ENCODE results near the gene GJA5. TPM values are rescaled to one million over a fixed set of nuclear protein-coding genes. Genes with fewer than 3 reads are reported as not detected.

GJA5 gene
- total RNA-seq, 2 experiments from 2014 or later: not detected

DNA sequence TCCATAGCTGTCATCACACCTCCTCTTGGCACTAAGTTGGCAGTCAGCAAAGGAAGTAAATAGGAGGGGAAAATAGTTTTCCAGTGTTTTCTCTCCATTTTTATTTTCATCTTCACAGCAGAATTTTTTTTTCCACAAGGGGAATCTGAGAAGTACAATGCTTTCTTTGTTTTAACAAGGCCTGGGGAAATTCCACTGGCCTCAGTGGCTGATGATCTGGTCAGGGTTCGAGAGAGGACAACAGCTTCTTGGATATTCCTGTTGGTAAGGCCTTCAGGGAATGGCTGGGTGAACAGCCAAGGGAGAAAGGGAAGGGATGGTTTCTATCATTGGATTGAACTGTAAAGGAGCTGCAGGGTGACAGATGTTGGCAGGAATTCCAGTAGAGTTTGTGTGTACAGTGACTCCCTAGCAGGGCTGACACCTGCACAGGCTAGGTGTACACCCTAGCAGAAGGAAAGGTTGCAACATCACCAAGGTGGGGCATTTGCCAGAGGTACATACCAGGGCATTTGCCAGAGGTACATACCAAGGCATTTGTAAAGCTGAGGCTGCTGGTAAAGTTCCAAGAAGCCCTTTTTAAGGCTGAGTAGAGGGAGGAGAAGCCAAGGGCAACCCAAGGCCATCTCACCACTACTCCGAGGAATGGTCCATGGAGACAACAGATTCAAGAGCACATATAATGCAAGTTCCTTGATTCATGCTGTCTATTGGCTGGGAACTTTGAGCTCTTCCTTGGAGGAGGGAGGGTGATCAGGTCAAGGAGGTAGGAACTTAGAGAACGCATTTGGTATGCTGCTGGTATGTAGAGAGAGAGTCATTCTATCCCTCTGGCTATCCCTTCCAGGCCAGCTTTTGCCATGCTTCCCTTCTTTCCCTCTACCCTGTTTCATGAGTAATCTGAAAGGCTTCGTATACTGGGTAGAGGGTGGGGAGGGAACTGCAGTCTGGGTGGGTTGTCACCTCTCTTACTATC is 3.1 kb downstream of the GJA5 start:
- H3K27ac Mint-ChIP-seq: no peak overlapping the region
- H3K4me3 Mint-ChIP-seq: no peak overlapping the region
- ChIA-PET CTCF (no interaction called here), POLR2A (no interaction called here)
- peaks cover 17% of the 10 kb centered on the region for H3K4me1 Mint-ChIP-seq (ENCODE audit: low read depth)
- DNase-seq (no peak), ATAC-seq (no peak)
- peaks cover 6% of the 10 kb centered on the region for H3K27me3 Mint-ChIP-seq (ENCODE audit: low read depth)
- H3K36me3 Mint-ChIP-seq (ENCODE audit: low read depth): no peaks in the 10 kb centered on the region
- no peaks in the 10 kb centered on the region for H3K9me3 Mint-ChIP-seq (ENCODE audit: insufficient read depth)

DNA sequence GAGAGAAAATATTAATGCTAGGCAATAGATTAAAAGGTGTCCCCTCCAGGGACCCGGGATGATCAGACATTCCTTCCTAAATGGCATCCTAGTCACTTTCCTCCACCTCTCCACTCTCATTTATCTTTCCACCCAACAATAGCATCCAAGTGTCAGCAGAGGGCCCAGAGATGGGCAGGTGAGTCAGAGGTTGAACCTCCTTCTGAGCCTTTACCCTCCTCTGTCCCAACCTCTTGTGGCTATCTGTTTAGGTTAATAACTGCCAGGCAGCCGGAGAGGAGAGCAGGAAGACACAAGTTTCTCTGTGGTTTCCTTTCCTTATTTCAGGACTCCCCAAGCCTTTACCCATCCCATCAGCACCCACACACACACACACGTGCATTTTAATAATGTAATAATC is 4.1 kb downstream of the GJA5 start:
- no peak overlapping the region for H3K4me3 Mint-ChIP-seq
- peaks cover 6% of the 10 kb centered on the region for H3K27me3 Mint-ChIP-seq (ENCODE audit: low read depth)
- ChIA-PET POLR2A (no interaction called here), CTCF (no interaction called here)
- DNase-seq: no peak
- ATAC-seq: no peak
- H3K9me3 Mint-ChIP-seq (ENCODE audit: insufficient read depth): no peaks in the 10 kb centered on the region
- H3K4me1 Mint-ChIP-seq (ENCODE audit: low read depth): peaks cover 8% of the 10 kb centered on the region
- H3K36me3 Mint-ChIP-seq (ENCODE audit: low read depth): no peaks in the 10 kb centered on the region
- H3K27ac Mint-ChIP-seq: no peak overlapping the region

DNA sequence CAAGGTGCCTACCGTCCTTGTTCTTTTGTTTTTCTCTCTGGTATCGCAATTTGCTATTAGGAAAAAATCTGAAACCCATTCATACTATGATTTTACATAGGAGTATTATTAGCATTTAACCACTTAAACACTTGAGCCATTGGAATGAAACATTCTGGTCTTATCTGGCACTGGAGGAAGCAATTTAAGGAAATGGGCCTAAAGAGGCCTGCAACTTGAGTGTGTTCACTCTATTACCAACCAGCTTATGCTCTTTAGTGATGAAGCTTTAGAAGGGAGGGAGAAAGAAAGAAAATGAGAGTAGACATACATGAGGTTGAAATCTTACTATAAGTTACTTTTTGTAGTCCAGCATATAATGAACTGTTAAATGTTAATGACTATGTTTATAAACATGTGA is 5.7 kb downstream of the GJA5 start:
- ChIA-PET CTCF (interaction anchor here (0.6 kb wide), 1 partner anchor 60 kb away, joined by 3 read pairs; no protein-coding TSS in a partner anchor), POLR2A (no interaction called here)
- peaks cover 6% of the 10 kb centered on the region for H3K27me3 Mint-ChIP-seq (ENCODE audit: low read depth)
- no peak overlapping the region for H3K4me3 Mint-ChIP-seq
- H3K36me3 Mint-ChIP-seq (ENCODE audit: low read depth): no peaks in the 10 kb centered on the region
- DNase-seq (no peak), ATAC-seq (no peak)
- no peak overlapping the region for H3K27ac Mint-ChIP-seq
- H3K4me1 Mint-ChIP-seq (ENCODE audit: low read depth): no peaks in the 10 kb centered on the region
- no peaks in the 10 kb centered on the region for H3K9me3 Mint-ChIP-seq (ENCODE audit: insufficient read depth)

DNA sequence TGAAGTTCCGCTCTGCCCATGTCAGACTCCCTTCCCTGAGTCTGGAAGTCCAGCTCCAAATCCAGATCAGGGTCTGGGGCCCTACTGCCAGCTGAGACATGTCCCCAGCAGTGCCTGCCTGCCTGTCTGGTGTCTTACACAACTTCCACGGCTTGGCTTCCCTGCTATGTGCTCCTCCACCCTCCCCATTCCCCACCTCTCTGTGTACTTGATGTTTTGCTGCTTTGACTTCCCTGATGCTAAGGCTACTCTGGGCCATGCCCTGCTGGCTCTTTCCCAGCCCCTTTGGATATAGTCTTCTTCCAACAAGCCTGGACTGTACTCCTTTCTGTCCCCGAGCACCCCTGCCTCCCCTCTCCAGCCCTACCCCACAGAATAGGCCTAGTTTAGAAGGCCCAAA is 7.3 kb downstream of the GJA5 start:
- CTCF ChIA-PET: no interaction called here
- no peak overlapping the region for H3K4me3 Mint-ChIP-seq
- no peaks in the 10 kb centered on the region for H3K9me3 Mint-ChIP-seq (ENCODE audit: insufficient read depth)
- ATAC-seq (no peak), DNase-seq (no peak)
- no peak overlapping the region for H3K27ac Mint-ChIP-seq
- POLR2A ChIA-PET: no interaction called here
- H3K36me3 Mint-ChIP-seq (ENCODE audit: low read depth): no peaks in the 10 kb centered on the region
- H3K4me1 Mint-ChIP-seq (ENCODE audit: low read depth): no peaks in the 10 kb centered on the region
- H3K27me3 Mint-ChIP-seq (ENCODE audit: low read depth): peaks cover 6% of the 10 kb centered on the region

GRCh38 chr1:147752511-147752910 is 7.9 kb downstream of the GJA5 start:
- CTCF ChIA-PET: interaction anchor here (1.4 kb wide), 1 partner anchor 140 kb away, joined by 3 read pairs; no protein-coding TSS in a partner anchor

DNA sequence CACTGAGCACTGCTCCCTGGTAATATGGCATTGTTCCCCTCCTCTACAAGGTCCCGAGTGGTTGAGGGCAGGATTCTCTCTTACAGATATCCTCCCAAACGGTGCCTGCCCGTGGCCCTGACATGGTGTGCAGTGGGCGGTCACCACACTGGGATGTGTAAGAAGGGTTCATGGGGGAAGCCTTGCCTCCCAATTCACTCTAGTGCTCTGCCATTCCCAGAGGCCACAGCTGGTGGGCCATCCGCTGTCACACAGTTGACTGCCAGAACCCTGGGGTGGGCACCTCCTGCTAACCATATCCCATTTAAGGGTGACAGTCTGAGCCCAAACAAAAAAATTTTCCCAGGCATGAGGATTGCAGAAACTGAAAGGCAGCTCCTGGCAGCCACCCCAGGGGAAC is 9.1 kb downstream of the GJA5 start:
- Mint-ChIP-seq H3K9me3 (ENCODE audit: insufficient read depth) (no peaks in the 10 kb centered on the region), H3K4me1 (ENCODE audit: low read depth) (no peaks in the 10 kb centered on the region), H3K27me3 (ENCODE audit: low read depth) (peaks cover 9% of the 10 kb centered on the region), H3K27ac (no peak overlapping the region), H3K36me3 (ENCODE audit: low read depth) (no peaks in the 10 kb centered on the region), H3K4me3 (no peak overlapping the region)
- POLR2A ChIA-PET: interaction anchor here (0.7 kb wide), 1 partner anchor 254 kb away, joined by 3 read pairs; no protein-coding TSS in a partner anchor
- CTCF ChIA-PET: interaction anchor here (1.4 kb wide), 1 partner anchor 141 kb away, joined by 3 read pairs; no protein-coding TSS in a partner anchor
- no peak for DNase-seq
- ATAC-seq: no peak

More at GRCh38 chr1:147752511-147752910, 7.9 kb downstream of the GJA5 start:
- POLR2A ChIA-PET: no interaction called here
- ATAC-seq: no peak
- H3K9me3 Mint-ChIP-seq (ENCODE audit: insufficient read depth): no peaks in the 10 kb centered on the region
- DNase-seq: no peak
- H3K27ac Mint-ChIP-seq: no peak overlapping the region
- no peak overlapping the region for H3K4me3 Mint-ChIP-seq
- H3K27me3 Mint-ChIP-seq (ENCODE audit: low read depth): peaks cover 8% of the 10 kb centered on the region
- H3K36me3 Mint-ChIP-seq (ENCODE audit: low read depth): no peaks in the 10 kb centered on the region
- H3K4me1 Mint-ChIP-seq (ENCODE audit: low read depth): no peaks in the 10 kb centered on the region

- ChIA-PET POLR2A (interaction anchor here (0.7 kb wide), 1 partner anchor 254 kb away, joined by 3 read pairs; no protein-coding TSS in a partner anchor), CTCF (no interaction called here)
- Mint-ChIP-seq H3K9me3 (ENCODE audit: insufficient read depth) (no peaks in the 10 kb centered on the region), H3K4me3 (no peak overlapping the region), H3K27ac (no peak overlapping the region), H3K36me3 (ENCODE audit: low read depth) (no peaks in the 10 kb centered on the region), H3K27me3 (ENCODE audit: low read depth) (peaks cover 10% of the 10 kb centered on the region), H3K4me1 (ENCODE audit: low read depth) (no peaks in the 10 kb centered on the region)
- DNase-seq: no peak
- ATAC-seq: no peak
Measured at GRCh38 chr1:147750618-147751217, 9.7 kb downstream of the GJA5 start.

GRCh38 chr1:147749792-147750191 is 10.6 kb downstream of the GJA5 start:
- ChIA-PET POLR2A (no interaction called here), CTCF (interaction anchor here (0.9 kb wide), 1 partner anchor 143 kb away, joined by 3 read pairs; no protein-coding TSS in a partner anchor)
- Mint-ChIP-seq H3K4me1 (ENCODE audit: low read depth) (no peaks in the 10 kb centered on the region), H3K9me3 (ENCODE audit: insufficient read depth) (no peaks in the 10 kb centered on the region), H3K4me3 (no peak overlapping the region), H3K27me3 (ENCODE audit: low read depth) (peaks cover 10% of the 10 kb centered on the region), H3K36me3 (ENCODE audit: low read depth) (no peaks in the 10 kb centered on the region), H3K27ac (no peak overlapping the region)
- ATAC-seq (no peak), DNase-seq (no peak)

DNA sequence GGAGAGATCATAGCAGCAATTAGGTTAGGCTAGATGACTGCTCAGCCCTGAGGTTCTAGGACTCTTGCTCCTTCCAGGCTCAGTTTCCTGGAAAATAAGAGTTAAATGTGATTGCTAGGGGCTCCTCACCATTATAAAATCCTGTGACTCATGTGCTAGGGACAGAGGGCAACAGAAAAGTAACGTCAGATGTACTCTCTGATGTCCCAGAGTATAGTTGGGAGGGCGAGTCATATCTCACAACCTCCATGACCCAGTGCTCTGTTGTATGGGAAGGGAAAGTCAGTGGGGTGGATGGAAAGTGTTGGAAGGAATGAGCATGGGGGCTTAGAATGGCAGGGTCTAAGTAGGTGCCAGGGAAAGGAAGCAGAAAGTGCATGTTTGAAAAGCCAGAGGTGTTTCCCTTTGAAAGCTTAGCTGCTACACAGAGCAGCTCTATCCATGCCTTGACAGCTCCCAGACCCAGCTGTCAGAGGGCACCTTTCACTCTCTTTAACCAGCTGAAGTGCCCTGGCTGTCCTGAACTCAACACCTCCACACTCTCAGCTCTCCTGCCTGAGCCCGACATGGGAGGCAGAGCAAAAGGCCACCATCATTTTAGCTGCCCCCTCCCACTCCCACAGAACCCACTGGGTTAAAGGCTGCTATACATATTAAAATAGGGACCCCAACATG is 11.6 kb downstream of the GJA5 start:
- CTCF ChIA-PET: interaction anchor here (0.9 kb wide), 1 partner anchor 144 kb away, joined by 3 read pairs; no protein-coding TSS in a partner anchor
- H3K27ac Mint-ChIP-seq: no peak overlapping the region
- H3K27me3 Mint-ChIP-seq (ENCODE audit: low read depth): peaks cover 10% of the 10 kb centered on the region
- no peaks in the 10 kb centered on the region for H3K36me3 Mint-ChIP-seq (ENCODE audit: low read depth)
- H3K4me1 Mint-ChIP-seq (ENCODE audit: low read depth): no peaks in the 10 kb centered on the region
- ATAC-seq (no peak), DNase-seq (no peak)
- H3K9me3 Mint-ChIP-seq (ENCODE audit: insufficient read depth): no peaks in the 10 kb centered on the region
- no peak overlapping the region for H3K4me3 Mint-ChIP-seq
- POLR2A ChIA-PET: no interaction called here

GRCh38 chr1:147747966-147748365 is 12.4 kb downstream of the GJA5 start:
- Mint-ChIP-seq H3K27ac (no peak overlapping the region), H3K36me3 (ENCODE audit: low read depth) (no peaks in the 10 kb centered on the region), H3K4me3 (no peak overlapping the region), H3K27me3 (ENCODE audit: low read depth) (peaks cover 10% of the 10 kb centered on the region), H3K9me3 (ENCODE audit: insufficient read depth) (no peaks in the 10 kb centered on the region), H3K4me1 (ENCODE audit: low read depth) (no peaks in the 10 kb centered on the region)
- DNase-seq (no peak), ATAC-seq (no peak)
- ChIA-PET CTCF (no interaction called here), POLR2A (no interaction called here)

- Mint-ChIP-seq H3K4me3 (no peak overlapping the region), H3K9me3 (ENCODE audit: insufficient read depth) (no peaks in the 10 kb centered on the region), H3K4me1 (ENCODE audit: low read depth) (no peaks in the 10 kb centered on the region), H3K27me3 (ENCODE audit: low read depth) (peaks cover 9% of the 10 kb centered on the region), H3K36me3 (ENCODE audit: low read depth) (no peaks in the 10 kb centered on the region), H3K27ac (no peak overlapping the region)
- ChIA-PET POLR2A (interaction anchor here (0.6 kb wide), 1 partner anchor 264 kb away, joined by 3 read pairs; no protein-coding TSS in a partner anchor), CTCF (interaction anchor here (1.3 kb wide), 1 partner anchor 37 kb away, joined by 3 read pairs; no protein-coding TSS in a partner anchor)
- no peak for DNase-seq
- ATAC-seq: no peak
Measured at GRCh38 chr1:147745271-147745670, 15.1 kb downstream of the GJA5 start.

GRCh38 chr1:147741065-147741464 is 19.3 kb downstream of the GJA5 start:
- Mint-ChIP-seq H3K27ac (no peak overlapping the region), H3K4me3 (no peak overlapping the region), H3K27me3 (ENCODE audit: low read depth) (peaks cover 2% of the 10 kb centered on the region), H3K36me3 (ENCODE audit: low read depth) (no peaks in the 10 kb centered on the region), H3K9me3 (ENCODE audit: insufficient read depth) (no peaks in the 10 kb centered on the region), H3K4me1 (ENCODE audit: low read depth) (no peaks in the 10 kb centered on the region)
- ChIA-PET POLR2A (no interaction called here), CTCF (no interaction called here)
- ATAC-seq: no peak
- no peak for DNase-seq

Data from activated CD8-positive, alpha-beta T cell treated with anti-CD3 and anti-CD28 coated beads, Interleukin-2, amount 10 ng/mL, durations not matched to agents 7 days and 5 days (primary cell).